ENCODE data around the gene ZNF226. TPM values are rescaled to one million over a fixed set of nuclear protein-coding genes. Genes with fewer than 3 reads are reported as not detected.

ZNF226 gene
- total RNA-seq, 1 experiment from 2014 or later: 15.3 TPM

GRCh38 chr19:44207126-44207803, 42.4 kb downstream of the ZNF226 start:
- Histone ChIP-seq H2BK15ac (ENCODE audit: low read depth, low read length) (no peak overlapping the region), H2BK120ac (ENCODE audit: low read depth, low read length, poor library complexity, severe bottlenecking) (no peak overlapping the region), H2BK5ac (ENCODE audit: insufficient read length, low read length) (no peak overlapping the region), H3K9me3 (ENCODE audit: control insufficient read depth, low read depth, low read length) (no peaks in the 10 kb centered on the region), H3K4ac (ENCODE audit: low read depth, low read length) (no peak overlapping the region), H2AFZ (ENCODE audit: low read length) (peak overlapping the region; percentile 94), H3K23ac (ENCODE audit: insufficient read length, low read depth, low read length) (no peak overlapping the region), H3K4me1 (ENCODE audit: insufficient read depth, low read length) (no peaks in the 10 kb centered on the region), H3K23me2 (ENCODE audit: insufficient read length, low read depth, low read length, poor library complexity, severe bottlenecking) (no peaks in the 10 kb centered on the region), H3T11ph (ENCODE audit: low read length) (no peak overlapping the region), H2BK20ac (ENCODE audit: low read depth, low read length, poor library complexity, severe bottlenecking) (no peak overlapping the region), H3K79me1 (ENCODE audit: insufficient read depth, low read depth, low read length, poor library complexity, severe bottlenecking) (no peaks in the 10 kb centered on the region), H4K5ac (ENCODE audit: insufficient read length, low read depth, low read length) (no peak overlapping the region), H3K27me3 (ENCODE audit: insufficient read depth, low read length) (no peaks in the 10 kb centered on the region; the same call in 1 of the 2 replicates), H3K4me2 (ENCODE audit: insufficient read depth, insufficient read length, low read length) (peak overlapping the region; percentile 98), H3K9ac (ENCODE audit: extremely low read depth, insufficient read length, low read length) (peak overlapping the region; percentile 84), H4K20me1 (ENCODE audit: control insufficient read depth, insufficient read depth, insufficient read length) (no peaks in the 10 kb centered on the region), H3K14ac (ENCODE audit: insufficient read depth, low read length) (no peak overlapping the region), H2BK12ac (ENCODE audit: insufficient read length, low read depth, low read length) (no peak overlapping the region), H3K27ac (ENCODE audit: insufficient read length, low read depth, low read length) (no peak overlapping the region), H4K91ac (ENCODE audit: insufficient read length, low read depth, low read length) (no peak overlapping the region), H3K56ac (ENCODE audit: insufficient read length, low read depth, low read length) (no peak overlapping the region), H3K18ac (ENCODE audit: insufficient read length, low read depth, low read length) (no peak overlapping the region), H4K8ac (replicated peaks; ENCODE audit: insufficient read length, low read depth, low read length) (no peak overlapping the region), H2AK5ac (ENCODE audit: insufficient read length, low read length) (no peak overlapping the region), H3K79me2 (ENCODE audit: insufficient read depth, low read length) (no peaks in the 10 kb centered on the region)
- no peak for TF ChIP-seq CTCF (conservative IDR thresholded peaks at IDR 0.05)
- DNase-seq: peak; percentile 90
- peak overlapping the region; percentile 95 to 97 (median 97) for H3K27ac Mint-ChIP-seq
- H3K4me3 Mint-ChIP-seq: peak overlapping the region; percentile 87 to 92
- no CpG with 5 or more reads among the region's 26 CpGs for WGBS (ENCODE audit: extremely low coverage, insufficient read length, low lambda C conversion rate)
- H3K27me3 Mint-ChIP-seq (ENCODE audit: low read depth): peaks cover 23% of the 10 kb centered on the region
- H3K4me1 Mint-ChIP-seq: peaks cover 4 to 9% of the 10 kb centered on the region in 2 experiments
- peaks cover 31 to 35% of the 10 kb centered on the region in 2 experiments for H3K9me3 Mint-ChIP-seq
- H3K36me3 Mint-ChIP-seq (ENCODE audit: insufficient read depth in 1 of 3, low read depth in 3 of 3): peaks cover 3 to 5% (median 4%) of the 10 kb centered on the region in 3 experiments; a peak in 6 of 7 replicates

All from H9 (cell line).